Activated T-helper 1 cell treated with anti-CD3 and anti-CD28 coated beads, Interleukin-12 subunit alpha, Interleukin-12 subunit beta, Interleukin-2, Interleukin-4 antibody, amounts not matched to agents 30 ng/mL and 10 ng/mL and 1 ng/mL, durations not matched to agents 14 hours and 24 hours and 36 hours (primary cell): Measurements from ENCODE around the gene TSGA10IP. TPM values are rescaled to one million over a fixed set of nuclear protein-coding genes. Genes with fewer than 3 reads are reported as not detected.
"Not testable (repeated sequence)": the region's sequence is repeated elsewhere in the genome, so short reads cannot be mapped to it uniquely, and the experiment has no call there.

Experiments used
- DNase-seq: peaks from one replicate; pipeline ENCODE4 v3.0.0; 2021; ENCODE audit warnings: low spot score
- H3K27ac Mint-ChIP-seq: one replicate; pipeline ENCODE4 v1.8.0; 2021; ENCODE audit warnings: mild to moderate bottlenecking, mixed read lengths
- H3K27me3 Mint-ChIP-seq: one replicate; pipeline ENCODE4 v1.8.0; 2022; ENCODE audit warnings: mild to moderate bottlenecking, moderate library complexity, mixed read lengths; ENCODE audit not compliant: insufficient read depth
- H3K36me3 Mint-ChIP-seq: one replicate; pipeline ENCODE4 v1.8.0; 2021; ENCODE audit warnings: low read depth, mixed read lengths
- H3K4me1 Mint-ChIP-seq: one replicate; pipeline ENCODE4 v1.8.0; 2021; ENCODE audit warnings: low read depth, mixed read lengths
- H3K4me3 Mint-ChIP-seq: one replicate; pipeline ENCODE4 v1.8.0; 2021; ENCODE audit warnings: mild to moderate bottlenecking, moderate library complexity, mixed read lengths
- H3K9me3 Mint-ChIP-seq: one replicate; pipeline ENCODE4 v1.8.0; 2021; ENCODE audit warnings: mixed read lengths
- intact Hi-C: fragments of 100-400 bp; cut with micrococcal nuclease; formaldehyde crosslinking; loops from one replicate; pipeline ENCODE4 v1.15.1; 2024
- total RNA-seq: library from RNA; stranded (reverse); gene quantifications from 2 replicates; pipeline ENCODE4 v1.2.3, GENCODE V29; 2022

The TSGA10IP gene
- total RNA-seq, 1 donor from 2014 or later: not detected

DNA sequence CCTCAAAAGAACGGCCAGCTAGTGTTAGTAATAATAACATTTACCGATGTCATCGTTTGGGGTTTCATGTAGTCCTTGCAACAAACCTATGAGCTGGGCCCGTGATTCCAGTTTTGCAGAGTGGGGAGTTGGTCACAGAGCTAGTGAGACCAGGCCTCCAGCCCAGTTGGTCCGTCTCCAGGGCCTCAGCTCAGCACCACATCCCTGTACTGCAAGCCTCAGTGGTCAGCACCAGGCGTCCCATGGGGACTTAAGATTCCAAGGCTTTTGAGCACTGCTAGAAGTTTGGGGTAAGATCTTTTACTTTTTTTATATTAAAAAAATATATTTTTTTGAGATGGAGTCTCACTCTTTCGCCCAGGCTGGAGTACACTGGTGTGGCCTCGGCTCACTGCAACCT lies 1.1 kb upstream of the TSGA10IP start:
- H3K36me3 Mint-ChIP-seq: no peaks in the 10 kb centered on the region
- H3K27ac Mint-ChIP-seq: no peak overlapping the region
- no peak overlapping the region for H3K4me3 Mint-ChIP-seq
- peaks cover 6% of the 10 kb centered on the region for H3K27me3 Mint-ChIP-seq
- intact Hi-C loops: no loop called here
- H3K4me1 Mint-ChIP-seq: peaks cover 4% of the 10 kb centered on the region
- no peak for DNase-seq
- H3K9me3 Mint-ChIP-seq: no peaks in the 10 kb centered on the region

DNA sequence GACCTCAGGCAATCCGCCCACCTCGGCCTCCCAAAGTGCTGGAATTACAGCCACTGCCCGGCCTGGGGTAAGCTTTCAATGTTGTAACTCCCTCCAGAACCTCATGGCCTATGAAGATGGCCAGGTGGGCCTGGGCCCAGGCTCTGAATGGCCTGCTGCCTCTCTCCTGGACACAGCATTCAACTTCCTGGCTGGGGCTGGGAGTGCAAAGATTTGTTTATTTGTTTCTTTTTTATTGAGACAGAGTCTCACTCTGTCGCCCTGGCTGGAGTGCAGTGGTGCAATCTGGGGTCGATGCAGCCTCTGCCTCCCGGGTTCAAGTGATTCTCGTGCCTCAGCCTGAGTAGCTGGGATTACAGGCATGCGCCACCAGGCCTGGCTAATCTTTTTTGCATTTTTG lies 513 bp upstream of the TSGA10IP start:
- DNase-seq: no peak
- H3K4me3 Mint-ChIP-seq: no peak overlapping the region
- peaks cover 6% of the 10 kb centered on the region for H3K27me3 Mint-ChIP-seq
- no peak overlapping the region for H3K27ac Mint-ChIP-seq
- no peaks in the 10 kb centered on the region for H3K36me3 Mint-ChIP-seq
- H3K4me1 Mint-ChIP-seq: peaks cover 4% of the 10 kb centered on the region
- H3K9me3 Mint-ChIP-seq: no peaks in the 10 kb centered on the region
- intact Hi-C loops: no loop called here

DNA sequence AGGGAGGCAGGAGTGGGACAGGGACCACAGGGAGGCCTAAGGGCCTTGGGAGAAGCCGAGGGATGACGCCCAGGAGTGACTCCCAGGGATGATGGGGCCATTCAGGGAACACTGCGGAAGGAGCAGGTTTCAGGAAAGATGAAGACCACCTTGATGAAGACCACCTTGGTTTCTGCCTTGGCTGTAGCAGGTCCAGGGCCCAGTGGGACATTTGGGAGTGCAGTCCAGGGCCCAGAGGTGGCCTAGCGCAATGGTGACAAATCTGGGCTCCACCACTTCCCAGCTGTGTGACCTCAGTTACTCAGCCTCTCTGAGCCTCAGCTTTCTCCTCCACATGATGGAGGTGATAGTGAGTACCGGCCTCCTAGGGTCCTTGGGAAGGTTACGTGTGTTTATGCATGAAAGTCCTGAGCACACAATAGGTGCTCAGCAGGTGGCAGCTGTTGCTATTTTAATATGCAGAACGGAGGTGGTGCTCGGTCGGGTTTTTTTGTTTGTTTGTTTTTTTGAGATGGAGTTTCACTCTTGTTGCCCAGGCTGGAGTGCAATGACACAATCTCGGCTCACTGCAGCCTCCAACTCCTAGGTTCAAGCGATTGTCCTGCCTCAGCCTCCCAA lies 770 bp downstream of the TSGA10IP start:
- no peak for DNase-seq
- Mint-ChIP-seq H3K4me1 (peaks cover 4% of the 10 kb centered on the region), H3K9me3 (no peaks in the 10 kb centered on the region), H3K27ac (no peak overlapping the region), H3K36me3 (no peaks in the 10 kb centered on the region), H3K4me3 (no peak overlapping the region), H3K27me3 (peaks cover 5% of the 10 kb centered on the region)
- intact Hi-C loops: no loop called here

DNA sequence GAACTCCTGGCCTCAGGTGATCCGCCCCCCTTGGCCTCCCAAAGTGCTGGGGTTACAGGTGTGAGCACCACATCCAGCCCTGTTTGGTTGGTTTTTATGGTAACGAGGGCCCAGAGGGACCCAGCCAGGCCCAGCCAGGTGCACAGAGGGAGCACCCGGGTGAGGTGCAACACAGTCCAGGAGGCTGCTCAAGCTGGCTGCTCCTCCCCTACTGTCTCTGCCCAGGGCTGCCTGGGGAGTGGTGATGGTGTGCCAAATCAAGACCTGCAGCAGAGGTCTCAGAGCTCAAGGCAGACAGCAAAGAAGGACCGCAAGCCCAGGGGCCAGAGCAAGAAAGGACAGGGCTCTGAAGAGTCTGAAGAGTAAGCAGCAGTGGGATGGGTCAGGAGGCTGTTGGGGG lies 1.4 kb downstream of the TSGA10IP start:
- no peak overlapping the region for H3K27ac Mint-ChIP-seq
- H3K36me3 Mint-ChIP-seq: no peaks in the 10 kb centered on the region
- H3K9me3 Mint-ChIP-seq: no peaks in the 10 kb centered on the region
- H3K4me1 Mint-ChIP-seq: peaks cover under 1% of the 10 kb centered on the region
- no peak overlapping the region for H3K4me3 Mint-ChIP-seq
- DNase-seq: no peak
- intact Hi-C loops: no loop called here
- H3K27me3 Mint-ChIP-seq: peaks cover 7% of the 10 kb centered on the region

DNA sequence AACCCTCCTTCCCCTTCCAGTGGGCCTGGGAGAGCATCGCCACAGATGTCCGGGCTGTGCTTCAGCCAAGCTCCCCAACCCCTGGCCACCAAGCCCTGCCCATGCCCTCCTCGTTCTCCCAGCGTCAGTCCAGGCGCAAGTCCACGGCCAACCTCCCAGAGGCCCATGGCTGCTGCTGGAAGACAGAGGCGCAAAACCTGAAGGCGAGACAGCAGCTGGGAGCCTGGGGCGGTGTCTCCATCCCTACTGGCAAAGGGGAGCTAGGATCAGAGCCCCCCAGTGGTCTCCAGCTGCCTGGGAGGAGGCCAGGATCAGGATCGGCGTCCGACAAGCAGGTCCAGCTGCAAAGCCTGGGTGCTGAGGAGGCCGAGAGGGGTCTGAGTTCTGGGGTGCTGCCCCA lies 1.9 kb downstream of the TSGA10IP start:
- intact Hi-C loops: no loop called here
- no peaks in the 10 kb centered on the region for H3K36me3 Mint-ChIP-seq
- no peak overlapping the region for H3K4me3 Mint-ChIP-seq
- peaks cover 9% of the 10 kb centered on the region for H3K27me3 Mint-ChIP-seq
- no peak overlapping the region for H3K27ac Mint-ChIP-seq
- DNase-seq: no peak
- no peaks in the 10 kb centered on the region for H3K9me3 Mint-ChIP-seq
- H3K4me1 Mint-ChIP-seq: no peaks in the 10 kb centered on the region

DNA sequence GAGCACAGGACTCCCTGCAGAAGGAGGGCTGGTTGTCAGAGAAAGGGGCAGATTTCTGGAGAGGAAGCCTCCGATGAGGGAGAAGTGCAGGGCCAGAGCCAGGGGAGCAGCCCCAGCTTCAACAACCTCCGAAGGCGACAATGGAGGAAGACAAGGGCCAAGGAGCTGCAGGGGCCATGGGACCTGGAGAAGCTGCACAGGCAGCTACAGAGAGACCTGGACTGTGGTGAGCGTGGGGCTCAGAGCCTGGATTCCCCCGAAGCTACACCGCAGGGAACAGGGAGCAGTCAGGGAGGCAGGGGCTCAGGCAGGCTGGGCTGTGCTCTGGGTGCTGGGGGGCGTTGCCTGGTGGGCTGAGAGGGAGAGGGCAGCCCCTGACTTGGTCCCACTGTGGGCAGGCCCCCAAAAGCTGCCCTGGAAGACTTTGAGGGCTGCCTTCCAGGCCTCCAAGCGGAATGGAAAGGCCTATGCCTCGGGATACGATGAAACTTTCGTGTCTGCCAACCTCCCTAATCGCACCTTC lies 2.4 kb downstream of the TSGA10IP start:
- H3K4me3 Mint-ChIP-seq: no peak overlapping the region
- DNase-seq: no peak
- intact Hi-C loops: no loop called here

DNA sequence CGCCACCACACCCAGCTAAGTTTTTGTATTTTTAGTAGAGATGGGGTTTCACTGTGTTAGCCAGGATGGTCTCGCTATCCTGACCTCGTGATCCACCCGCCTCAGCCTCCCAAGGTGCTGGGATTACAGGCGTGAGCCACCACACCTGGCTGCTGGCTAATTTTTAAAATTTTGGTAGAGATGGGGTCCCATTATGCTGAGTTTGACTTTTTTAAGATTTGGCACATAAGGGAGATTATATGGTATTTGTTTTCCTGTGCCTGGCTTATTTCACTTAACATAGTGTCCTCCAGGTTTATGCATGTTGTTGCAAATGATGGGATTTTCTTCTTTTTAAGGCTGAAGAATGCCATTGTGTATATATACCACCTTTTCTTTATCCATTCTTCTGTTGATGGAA lies 5.4 kb downstream of the TSGA10IP start:
- H3K27me3 Mint-ChIP-seq, H3K27ac Mint-ChIP-seq, H3K4me1 Mint-ChIP-seq, H3K4me3 Mint-ChIP-seq, intact Hi-C loops, DNase-seq, H3K36me3 Mint-ChIP-seq, H3K9me3 Mint-ChIP-seq: not testable (repeated sequence)

More for the DNA sequence above, 2.4 kb downstream of the TSGA10IP start:
- Mint-ChIP-seq H3K27ac (no peak overlapping the region), H3K27me3 (peaks cover 9% of the 10 kb centered on the region), H3K36me3 (no peaks in the 10 kb centered on the region), H3K9me3 (no peaks in the 10 kb centered on the region), H3K4me1 (no peaks in the 10 kb centered on the region)

DNA sequence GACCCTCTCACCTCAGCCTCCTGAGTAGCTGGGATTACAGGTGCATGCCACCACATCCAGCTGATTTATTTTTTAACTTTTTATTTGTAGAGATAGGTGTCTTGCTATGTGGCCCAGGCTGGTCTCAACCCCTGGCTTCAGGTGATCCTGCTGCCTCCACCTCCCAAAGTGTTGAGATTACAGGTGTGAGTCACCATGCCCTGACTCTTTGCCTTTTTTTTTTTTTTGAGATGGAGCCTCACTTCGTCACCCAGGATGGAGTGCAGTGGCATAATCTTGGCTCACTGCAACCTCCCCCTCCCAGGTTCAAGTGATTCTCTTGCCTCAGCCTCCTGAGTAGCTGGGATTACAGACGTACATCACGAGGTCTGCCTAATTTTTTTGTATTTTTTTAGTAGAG lies 6.4 kb downstream of the TSGA10IP start:
- H3K27ac Mint-ChIP-seq, DNase-seq, H3K9me3 Mint-ChIP-seq, H3K4me1 Mint-ChIP-seq, intact Hi-C loops, H3K4me3 Mint-ChIP-seq, H3K36me3 Mint-ChIP-seq, H3K27me3 Mint-ChIP-seq: not testable (repeated sequence)

DNA sequence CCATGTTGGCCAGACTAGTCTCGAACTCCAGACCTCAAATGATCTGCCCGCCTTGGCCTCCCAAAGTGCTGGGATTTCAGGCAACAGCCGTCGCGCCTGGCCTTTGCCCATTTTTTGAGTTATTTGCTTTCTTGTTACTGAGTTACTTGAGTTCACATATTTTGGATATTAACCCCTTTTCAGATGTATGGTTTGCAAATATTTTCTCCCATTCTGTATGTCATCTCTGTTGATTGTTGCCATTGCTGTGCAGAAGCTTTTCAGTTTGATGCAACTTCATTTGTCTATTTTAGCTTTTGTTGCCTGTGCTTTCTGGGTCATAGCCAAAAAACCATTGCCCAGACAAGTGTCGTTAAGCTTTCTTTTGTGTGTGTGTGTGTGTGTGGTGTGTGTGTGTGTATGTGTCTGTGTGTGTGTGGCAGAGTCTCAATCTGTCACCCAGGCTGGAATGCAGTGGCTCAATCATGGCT lies 6.8 kb downstream of the TSGA10IP start:
- DNase-seq: no peak
- Mint-ChIP-seq H3K36me3 (no peaks in the 10 kb centered on the region), H3K9me3 (no peaks in the 10 kb centered on the region), H3K27me3 (peaks cover 7% of the 10 kb centered on the region), H3K4me3 (no peak overlapping the region), H3K27ac (no peak overlapping the region), H3K4me1 (peaks cover 7% of the 10 kb centered on the region)
- intact Hi-C loops: no loop called here

DNA sequence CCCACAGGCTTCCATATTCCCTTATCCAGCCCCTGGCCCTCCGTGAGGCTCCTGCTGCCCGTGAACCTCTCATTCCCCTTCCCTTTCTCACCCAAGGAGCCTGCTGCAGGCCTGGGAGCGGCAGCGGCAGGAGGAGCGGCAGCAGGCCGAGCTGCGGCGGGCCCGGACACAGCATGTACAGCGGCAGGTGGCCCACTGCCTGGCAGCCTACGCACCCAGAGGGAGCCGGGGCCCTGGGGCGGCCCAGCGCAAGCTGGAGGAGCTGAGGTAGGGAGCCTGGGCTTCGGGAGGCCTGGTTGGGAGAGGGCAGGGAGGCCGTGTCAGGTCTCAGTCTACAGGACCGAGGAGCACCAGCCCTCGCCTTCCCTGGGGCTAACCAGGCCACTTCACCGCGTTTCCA lies 8.2 kb downstream of the TSGA10IP start:
- peaks cover 15% of the 10 kb centered on the region for H3K4me1 Mint-ChIP-seq
- no peaks in the 10 kb centered on the region for H3K36me3 Mint-ChIP-seq
- intact Hi-C loops: no loop called here
- no peak overlapping the region for H3K27ac Mint-ChIP-seq
- DNase-seq: no peak
- peaks cover 7% of the 10 kb centered on the region for H3K27me3 Mint-ChIP-seq
- H3K4me3 Mint-ChIP-seq: no peak overlapping the region
- no peaks in the 10 kb centered on the region for H3K9me3 Mint-ChIP-seq

DNA sequence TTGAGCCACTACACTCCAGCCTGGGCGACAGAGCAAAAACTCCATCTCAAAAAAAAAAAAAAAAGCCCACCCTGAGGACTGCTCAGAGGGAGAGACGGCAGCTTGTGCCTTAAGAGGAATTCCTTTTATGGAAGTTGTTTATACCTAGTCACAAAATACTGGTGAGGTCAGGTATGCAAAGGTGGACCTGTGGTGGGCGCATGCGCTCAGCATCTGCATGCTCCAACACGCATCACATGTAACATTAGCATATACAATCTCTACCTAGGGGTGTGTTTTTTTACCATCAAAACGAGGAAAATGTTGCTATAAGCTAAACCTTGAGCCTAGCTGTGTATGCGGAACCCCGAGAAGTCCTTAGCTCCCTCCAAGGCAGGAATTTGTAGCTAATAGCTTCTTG lies 9.5 kb downstream of the TSGA10IP start:
- Mint-ChIP-seq H3K4me1 (peaks cover 15% of the 10 kb centered on the region), H3K27ac (no peak overlapping the region), H3K4me3 (no peak overlapping the region), H3K27me3 (peaks cover 7% of the 10 kb centered on the region), H3K36me3 (no peaks in the 10 kb centered on the region), H3K9me3 (no peaks in the 10 kb centered on the region)
- intact Hi-C loops: no loop called here
- DNase-seq: no peak

DNA sequence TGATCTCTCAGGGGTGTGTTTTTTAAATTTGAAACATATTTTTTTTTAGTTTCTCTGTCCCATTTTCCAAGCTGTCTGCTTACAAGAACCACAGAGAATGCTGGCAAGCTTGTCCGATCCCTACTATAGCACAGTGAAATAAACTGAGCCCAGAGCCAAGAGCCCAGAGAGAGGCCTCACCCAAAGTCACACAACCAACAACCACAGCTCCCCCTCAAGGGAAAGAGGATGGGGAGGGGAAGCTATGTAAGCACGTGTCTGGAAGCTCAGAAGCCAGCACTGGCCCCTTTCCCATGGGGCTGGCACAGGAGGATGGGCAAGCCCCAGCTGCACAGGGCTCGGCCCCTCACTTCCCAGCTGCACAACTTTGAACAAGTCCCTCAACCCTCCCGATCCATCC lies 13.0 kb downstream of the TSGA10IP start:
- Mint-ChIP-seq H3K9me3 (no peaks in the 10 kb centered on the region), H3K36me3 (peaks cover 14% of the 10 kb centered on the region), H3K4me3 (no peak overlapping the region), H3K4me1 (peaks cover 28% of the 10 kb centered on the region), H3K27ac (peak overlapping the region; percentile 77), H3K27me3 (no peaks in the 10 kb centered on the region)
- intact Hi-C loops: no loop called here
- no peak for DNase-seq

DNA sequence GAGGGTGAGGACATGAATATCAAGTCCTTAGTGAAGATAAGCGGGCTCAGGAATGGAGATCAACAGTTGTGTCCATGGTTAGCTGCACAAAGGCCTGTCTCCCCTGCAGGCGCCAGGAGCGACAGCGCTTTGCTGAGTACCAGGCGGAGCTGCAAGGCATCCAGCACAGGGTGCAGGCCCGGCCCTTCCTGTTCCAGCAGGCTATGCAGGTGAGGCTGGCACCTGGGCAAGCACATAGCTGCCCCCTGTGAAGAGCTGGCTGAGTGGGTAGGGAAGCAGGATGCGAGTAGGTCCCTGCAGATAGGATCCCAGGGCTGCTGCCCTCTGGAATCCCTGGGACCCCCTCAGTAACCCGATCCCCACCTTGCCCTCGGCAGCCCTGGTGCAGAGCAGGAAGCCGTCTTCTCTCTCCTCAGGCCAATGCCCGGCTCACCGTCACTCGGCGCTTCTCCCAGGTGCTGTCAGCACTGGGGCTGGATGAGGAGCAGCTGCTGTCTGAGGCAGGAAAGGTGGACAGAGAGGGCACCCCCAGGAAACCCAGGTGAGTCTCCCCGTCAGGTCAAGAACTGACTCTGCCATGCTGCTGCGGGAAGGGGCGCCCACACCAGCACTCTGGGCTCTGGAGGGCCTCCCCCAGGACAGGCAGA lies 13.6 kb downstream of the TSGA10IP start:
- intact Hi-C loops: no loop called here
- no peak for DNase-seq
- H3K4me3 Mint-ChIP-seq: no peak overlapping the region
- H3K4me1 Mint-ChIP-seq: peaks cover 34% of the 10 kb centered on the region
- no peaks in the 10 kb centered on the region for H3K9me3 Mint-ChIP-seq
- no peaks in the 10 kb centered on the region for H3K27me3 Mint-ChIP-seq
- no peak overlapping the region for H3K27ac Mint-ChIP-seq
- peaks cover 17% of the 10 kb centered on the region for H3K36me3 Mint-ChIP-seq
